H1 (cell line): Measurements from ENCODE around the gene ECE2. TPM values are rescaled to one million over a fixed set of nuclear protein-coding genes. Genes with fewer than 3 reads are reported as not detected.

Experiments
- CTCF ChIA-PET: fragments of 300-600 bp; sonication (Branson Sonifier 250); formaldehyde crosslinking; loops from one replicate; lab custom pipeline; 2021; ENCODE audit not compliant: partially characterized antibody; lab: Charles Lee
- POLR2A ChIA-PET: fragments of 300-600 bp; sonication (Branson Sonifier 250); formaldehyde crosslinking; loops from one replicate; lab custom pipeline; 2021; ENCODE audit warnings: inconsistent platforms; ENCODE audit not compliant: partially characterized antibody; lab: Charles Lee
- DNase-seq, 2 experiments: peaks; one replicate each; pipeline versions ENCODE4 v3.0.0 to v3.0.0-alpha.2; 2010 to 2022; ENCODE audit warnings: low spot score in 2 of 2, low read depth in 1 of 2, mixed read lengths in 1 of 2
- FAIRE-seq: peaks from 2 replicates; lab custom pipeline; 2011; peaks lifted over from hg19 to GRCh38; lab: Jason Lieb, UNC
- H2AFZ ChIP-seq: 2 replicates; pipeline ENCODE4 v1.8.1; 2012; ENCODE audit warnings: low read length, inconsistent platforms
- H2AK5ac ChIP-seq: 2 replicates; pipeline ENCODE4 v1.6.1; 2013; ENCODE audit warnings: low read depth, low read length
- H2BK120ac ChIP-seq: replicated peaks from 2 replicates; pipeline ENCODE3; 2013; ENCODE audit warnings: low read depth, low read length, inconsistent platforms
- H2BK12ac ChIP-seq: 2 replicates; pipeline ENCODE4 v1.6.1; 2013; ENCODE audit warnings: low read depth, low read length
- H2BK15ac ChIP-seq: 2 replicates; pipeline ENCODE4 v1.6.1; 2013; ENCODE audit warnings: low read length
- H2BK20ac ChIP-seq: 2 replicates; pipeline ENCODE4 v1.6.1; 2013; ENCODE audit warnings: low read length
- H2BK5ac ChIP-seq: 2 replicates; pipeline ENCODE4 v1.6.1; 2013; ENCODE audit warnings: low read depth, low read length
- H3K14ac ChIP-seq: 2 replicates; pipeline ENCODE4 v1.6.1; 2013; ENCODE audit warnings: inconsistent platforms; ENCODE audit not compliant: insufficient read length
- H3K18ac ChIP-seq: 2 replicates; pipeline ENCODE4 v1.6.1; 2013; ENCODE audit warnings: low read length; ENCODE audit errors: extremely low read depth
- H3K23ac ChIP-seq: 2 replicates; pipeline ENCODE4 v1.6.1; 2013; ENCODE audit warnings: inconsistent platforms; ENCODE audit not compliant: insufficient read length
- H3K23me2 ChIP-seq: 2 replicates; pipeline ENCODE4 v1.6.1; 2013; ENCODE audit warnings: low read depth, low read length
- H3K27ac ChIP-seq: 2 replicates; pipeline ENCODE4 v1.6.1; 2011; ENCODE audit warnings: low read depth, low read length, inconsistent platforms
- H3K27me3 ChIP-seq, 4 experiments: replicated peaks in 1 of 4; 1 replicate in 1 of 4; 2 replicates in 3 of 4; pipeline versions ENCODE4 v1.6.1 to v1.8.1; 2011 to 2013; ENCODE audit warnings: low read length in 3 of 4, mild to moderate bottlenecking in 3 of 4, inconsistent platforms in 2 of 4, mixed read lengths in 2 of 4, moderate library complexity in 1 of 4; ENCODE audit not compliant: control insufficient read depth in 3 of 4, insufficient read depth in 3 of 4; ENCODE audit errors: extremely low read depth in 1 of 4
- H3K36me3 ChIP-seq, 4 experiments: 2 replicates each; pipeline versions ENCODE4 v1.6.1 to v1.8.1; 2011 to 2013; ENCODE audit warnings: mild to moderate bottlenecking in 4 of 4, low read length in 3 of 4, moderate library complexity in 2 of 4, control low read depth in 1 of 4, inconsistent platforms in 1 of 4; ENCODE audit not compliant: insufficient read depth in 4 of 4, control insufficient read depth in 2 of 4
- H3K4ac ChIP-seq: replicated peaks from 2 replicates; pipeline ENCODE3; 2013; ENCODE audit warnings: low read length, low read depth, mixed read lengths, inconsistent platforms; ENCODE audit not compliant: insufficient read length
- H3K4me1 ChIP-seq, 4 experiments: replicated peaks in 1 of 4; 1 replicate in 1 of 4; 2 replicates in 3 of 4; pipeline versions ENCODE4 v1.6.1 to v1.8.1; 2011 to 2013; ENCODE audit warnings: low read length in 3 of 4, inconsistent platforms in 2 of 4, mixed read lengths in 1 of 4; ENCODE audit not compliant: insufficient read depth in 4 of 4, control insufficient read depth in 3 of 4
- H3K4me2 ChIP-seq, 2 experiments: 2 replicates each; pipeline versions ENCODE4 v1.6.1 to v1.8.1; 2011 to 2013; ENCODE audit warnings: low read depth in 2 of 2, low read length in 2 of 2, control low read depth in 1 of 2, inconsistent platforms in 1 of 2, mild to moderate bottlenecking in 1 of 2; ENCODE audit not compliant: insufficient read depth in 1 of 2
- H3K4me3 ChIP-seq, 4 experiments: fragments of 200-600, 300-600 bp in 1 of 4; sonication (generic), shearing (Covaris generic), sonication (Bioruptor Twin) in 1 of 4; 2 replicates each; pipeline versions ENCODE4 v1.5.1 to v1.8.1; 2011 to 2016; ENCODE audit warnings: low read length in 4 of 4, low read depth in 3 of 4, control low read depth in 2 of 4, inconsistent platforms in 2 of 4, mild to moderate bottlenecking in 2 of 4, mixed read lengths in 1 of 4, moderate library complexity in 1 of 4; ENCODE audit not compliant: insufficient read depth in 2 of 4; ENCODE audit errors: extremely low read depth in 1 of 4
- H3K56ac ChIP-seq: replicated peaks from 2 replicates; pipeline ENCODE3; 2013; ENCODE audit warnings: low read depth, mild to moderate bottlenecking, mixed read lengths, low read length, inconsistent platforms; ENCODE audit not compliant: insufficient read length
- H3K79me1 ChIP-seq: 2 replicates; pipeline ENCODE4 v1.6.1; 2013; ENCODE audit warnings: low read depth, low read length, control low read depth
- H3K79me2 ChIP-seq, 2 experiments: 2 replicates each; pipeline versions ENCODE4 v1.6.1 to v1.8.1; 2012 to 2013; ENCODE audit warnings: low read length in 2 of 2, mild to moderate bottlenecking in 2 of 2, inconsistent platforms in 1 of 2; ENCODE audit not compliant: insufficient read depth in 2 of 2, control insufficient read depth in 1 of 2
- H3K9ac ChIP-seq, 4 experiments: replicated peaks in 1 of 4; 1 replicate in 1 of 4; 2 replicates in 3 of 4; pipeline versions ENCODE4 v1.6.1 to v1.8.1; 2011 to 2013; ENCODE audit warnings: low read depth in 3 of 4, low read length in 3 of 4, control low read depth in 2 of 4, mild to moderate bottlenecking in 2 of 4, moderate library complexity in 2 of 4, inconsistent platforms in 1 of 4; ENCODE audit errors: extremely low read depth in 1 of 4
- H3K9me3 ChIP-seq, 2 experiments: 2 replicates each; pipeline versions ENCODE4 v1.6.1 to v1.8.1; 2012 to 2013; ENCODE audit warnings: mild to moderate bottlenecking in 2 of 2, moderate library complexity in 2 of 2, control low read depth in 1 of 2, inconsistent platforms in 1 of 2, low read depth in 1 of 2, low read length in 1 of 2, mixed read lengths in 1 of 2; ENCODE audit not compliant: insufficient read depth in 2 of 2
- H4K20me1 ChIP-seq, 2 experiments: replicated peaks in 1 of 2; 2 replicates each; pipeline versions ENCODE3 to v1.8.1; 2011 to 2013; ENCODE audit warnings: inconsistent platforms in 2 of 2, low read length in 2 of 2, mild to moderate bottlenecking in 1 of 2; ENCODE audit not compliant: insufficient read depth in 2 of 2, control insufficient read depth in 1 of 2
- H4K5ac ChIP-seq: 2 replicates; pipeline ENCODE4 v1.6.1; 2013; ENCODE audit warnings: low read length, low read depth, mixed read lengths, inconsistent platforms; ENCODE audit not compliant: insufficient read length
- H4K8ac ChIP-seq: 2 replicates; pipeline ENCODE4 v1.8.0; 2013; ENCODE audit warnings: mild to moderate bottlenecking, moderate library complexity, low read length, inconsistent platforms; ENCODE audit not compliant: insufficient read depth; ENCODE audit errors: extremely low read depth
- H4K91ac ChIP-seq: replicated peaks from 2 replicates; pipeline ENCODE3; 2013; ENCODE audit warnings: low read length, mixed read lengths, inconsistent platforms; ENCODE audit not compliant: insufficient read length
- ASH2L ChIP-seq: fragments of 200-600, 300-600 bp; sonication (generic); IDR thresholded peaks from one replicate; pipeline ENCODE4 v1.7.1; 2017; ENCODE audit warnings: low read length
- FOSL1 ChIP-seq: IDR thresholded peaks from 2 replicates; pipeline ENCODE4 v1.6.1; 2011; ENCODE audit warnings: mild to moderate bottlenecking, low read depth, low read length, moderate library complexity; ENCODE audit not compliant: insufficient read depth
- PHF8 ChIP-seq: fragments of 200-600 bp; sonication (generic); conservative IDR thresholded peaks from 2 replicates; pipeline ENCODE4 v1.7.1; 2012; ENCODE audit warnings: low read depth, mild to moderate bottlenecking, inconsistent platforms, low read length, moderate library complexity
- RAD21 ChIP-seq, 2 experiments: IDR thresholded peaks in 1 of 2; conservative IDR thresholded peaks in 1 of 2; 2 replicates each; pipeline ENCODE4 v1.6.1; 2011; ENCODE audit warnings: low read depth in 2 of 2, low read length in 2 of 2, improper control_type of control experiment in 1 of 2, inconsistent platforms in 1 of 2, mild to moderate bottlenecking in 1 of 2, moderate library complexity in 1 of 2
- RNF2 ChIP-seq: fragments of 200-900, 300-1000 bp; sonication (generic); IDR thresholded peaks from 2 replicates; pipeline ENCODE4 v1.7.1; 2016; ENCODE audit warnings: borderline replicate concordance, low read depth, mild to moderate bottlenecking, antibody characterized with exemption, low read length; ENCODE audit not compliant: poor library complexity, severe bottlenecking; ENCODE audit errors: missing control alignments
- YY1 ChIP-seq: IDR thresholded peaks from 2 replicates; pipeline ENCODE4 v1.6.1; 2011; ENCODE audit warnings: low read depth, mild to moderate bottlenecking, low read length
- WGBS, 2 experiments: shearing (Covaris generic) in 1 of 2; methylation state at CpG; one replicate each; pipeline versions ENCODE4 v1.1.6 to v1.1.7; 2013 to 2015; ENCODE audit warnings: low lambda C conversion rate in 2 of 2, mixed read lengths in 2 of 2, inconsistent platforms in 1 of 2, low coverage in 1 of 2, missing lambda C conversion rate in 1 of 2; ENCODE audit not compliant: insufficient replicate concordance in 2 of 2, insufficient coverage in 1 of 2, insufficient read length in 1 of 2; ENCODE audit errors: extremely low coverage in 1 of 2, missing lambda C conversion rate in 1 of 2; 5-methylcytosine and 5-hydroxymethylcytosine counted together
- polyA plus RNA-seq, 7 experiments: library from polyadenylated mRNA; depleted of rRNA in 3 of 7; stranded (reverse) in 5 of 7; unstranded in 2 of 7; fragments of >200 nt in 5 of 7; fragments of 200-250 nt in 2 of 7; gene quantifications; 1 replicate in 5 of 7; 2 replicates in 1 of 7; 4 replicates in 1 of 7; pipeline versions ENCODE4 v1.2.1 to v1.2.3, GENCODE V29; 2011 to 2013; ENCODE audit warnings: missing spikeins in 2 of 7, mixed read lengths in 2 of 7
- total RNA-seq: library from RNA; stranded (reverse); fragmentation: NEBNext Ultra II Directional; extraction: Animal tissue kit (Norgen Biotek cat#: 25700); gene quantifications from 2 replicates; pipeline ENCODE4 v1.2.1, GENCODE V29; 2021
- TF ChIP-seq, protein P1 (sequence below), 3 experiments: IDR thresholded peaks; 1 replicate in 2 of 3; 2 replicates in 1 of 3; pipeline versions ENCODE4 v1.5.1 to v1.6.1; 2011; ENCODE audit warnings: low read length in 3 of 3, mild to moderate bottlenecking in 3 of 3, inconsistent platforms in 2 of 3, low read depth in 1 of 3, moderate library complexity in 1 of 3; ENCODE audit not compliant: insufficient read depth in 1 of 3; ENCODE audit errors: control extremely low read depth in 1 of 3

ECE2 gene
- total and polyA plus RNA-seq, 2 of the 8 experiments (the other 6 are each of a cell fraction or from before 2014, with no cell fraction given): 0.44 to 0.86 TPM

DNA sequence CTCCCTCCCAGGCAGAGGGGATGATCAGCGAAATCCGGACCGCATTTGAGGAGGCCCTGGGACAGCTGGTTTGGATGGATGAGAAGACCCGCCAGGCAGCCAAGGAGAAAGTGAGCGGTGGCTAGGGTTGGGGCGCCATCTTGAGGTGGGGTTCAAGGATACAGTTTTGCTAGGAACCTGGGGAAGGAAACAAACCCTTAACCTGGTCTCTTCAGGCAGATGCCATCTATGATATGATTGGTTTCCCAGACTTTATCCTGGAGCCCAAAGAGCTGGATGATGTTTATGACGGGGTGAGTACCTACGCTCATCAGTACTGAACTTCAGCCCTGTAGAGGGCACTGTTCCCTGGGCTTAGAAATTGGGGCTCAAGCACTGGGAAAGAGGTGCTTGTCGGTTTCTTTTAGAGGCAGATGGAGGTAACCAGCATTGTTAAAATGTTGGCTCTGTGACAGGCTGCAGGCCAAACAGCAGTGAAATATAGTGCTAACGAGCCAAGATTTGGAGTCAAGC, 13.7 kb downstream of the ECE2 start:
- 16% methylated on average over 10 of the region's 10 CpGs; no CpG with 5 or more reads in 1 of the 2 experiments for WGBS, 2 experiments
- no peak overlapping the region for H3K9ac ChIP-seq

More for the DNA sequence above, 13.7 kb downstream of the ECE2 start:
- no peak overlapping the region for H3K4me2 ChIP-seq
- no peak overlapping the region for H2AK5ac ChIP-seq
- H4K8ac ChIP-seq: no peak overlapping the region
- peak; percentile 91 for FAIRE-seq
- peaks cover 0 to 2% (median 0%) of the 10 kb centered on the region in 4 experiments; a peak in 2 of 7 replicates for H3K4me1 ChIP-seq
- CTCF ChIA-PET: interaction anchor here (0.6 to 8.3 kb wide), 32 partner anchors 8 to 446 kb away, joined by 3 to 52 read pairs (median 3); partner anchors contain the start of genes EEF1AKMT4 and VWA5B2
- H3K56ac ChIP-seq: no peak overlapping the region
- no peak overlapping the region for H4K5ac ChIP-seq
- H3K4ac ChIP-seq: no peak overlapping the region
- H3K23ac ChIP-seq: no peak overlapping the region
- peak; percentile 57 to 91 for DNase-seq
- H3K9me3 ChIP-seq: no peaks in the 10 kb centered on the region
- no peak overlapping the region for H3K4me3 ChIP-seq
- no peak overlapping the region for H3K27ac ChIP-seq
- no peak overlapping the region for H4K91ac ChIP-seq
- H3K18ac ChIP-seq: no peak overlapping the region
- no peaks in the 10 kb centered on the region for H3K27me3 ChIP-seq
- no peaks in the 10 kb centered on the region for H4K20me1 ChIP-seq
- no peak overlapping the region for H2BK15ac ChIP-seq
- no peak overlapping the region for H2BK5ac ChIP-seq
- H2AFZ ChIP-seq: no peak overlapping the region
- no peak overlapping the region for H2BK20ac ChIP-seq
- H3K36me3 ChIP-seq: no peaks in the 10 kb centered on the region
- H2BK12ac ChIP-seq: no peak overlapping the region
- TF ChIP-seq FOSL1 (no peak), RNF2 (no peak), ASH2L (no peak), YY1 (0 out of 2 replicates have a peak, but pooled peaks have one; percentile 50), PHF8 (no peak), RAD21 (IDR thresholded peaks at IDR 0.05 in 1 of 2, conservative IDR thresholded peaks at IDR 0.05 in 1 of 2; ENCODE audit: low read depth in 2 of 2, low read length in 2 of 2) (peak; percentile 94 to 96)
- TF ChIP-seq, protein P1, sequence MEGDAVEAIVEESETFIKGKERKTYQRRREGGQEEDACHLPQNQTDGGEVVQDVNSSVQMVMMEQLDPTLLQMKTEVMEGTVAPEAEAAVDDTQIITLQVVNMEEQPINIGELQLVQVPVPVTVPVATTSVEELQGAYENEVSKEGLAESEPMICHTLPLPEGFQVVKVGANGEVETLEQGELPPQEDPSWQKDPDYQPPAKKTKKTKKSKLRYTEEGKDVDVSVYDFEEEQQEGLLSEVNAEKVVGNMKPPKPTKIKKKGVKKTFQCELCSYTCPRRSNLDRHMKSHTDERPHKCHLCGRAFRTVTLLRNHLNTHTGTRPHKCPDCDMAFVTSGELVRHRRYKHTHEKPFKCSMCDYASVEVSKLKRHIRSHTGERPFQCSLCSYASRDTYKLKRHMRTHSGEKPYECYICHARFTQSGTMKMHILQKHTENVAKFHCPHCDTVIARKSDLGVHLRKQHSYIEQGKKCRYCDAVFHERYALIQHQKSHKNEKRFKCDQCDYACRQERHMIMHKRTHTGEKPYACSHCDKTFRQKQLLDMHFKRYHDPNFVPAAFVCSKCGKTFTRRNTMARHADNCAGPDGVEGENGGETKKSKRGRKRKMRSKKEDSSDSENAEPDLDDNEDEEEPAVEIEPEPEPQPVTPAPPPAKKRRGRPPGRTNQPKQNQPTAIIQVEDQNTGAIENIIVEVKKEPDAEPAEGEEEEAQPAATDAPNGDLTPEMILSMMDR (IDR thresholded peaks at IDR 0.05; ENCODE audit: control extremely low read depth in 1 of 3, insufficient read depth in 1 of 3, low read depth in 1 of 3, low read length in 3 of 3): peak; percentile 63 to 82 (median 78)
- POLR2A ChIA-PET: interaction anchor here (0.5 to 0.8 kb wide), 2 partner anchors 136 to 271 kb away, joined by 3 read pairs; no protein-coding TSS in a partner anchor
- H3K23me2 ChIP-seq: no peaks in the 10 kb centered on the region
- H2BK120ac ChIP-seq: no peak overlapping the region
- no peaks in the 10 kb centered on the region for H3K79me1 ChIP-seq
- H3K14ac ChIP-seq: no peak overlapping the region
- H3K79me2 ChIP-seq: no peaks in the 10 kb centered on the region
